Liver (tissue), 3 donors: Measurements from ENCODE around the gene TLE1.

Experiments used
- ATF3 ChIP-seq: IDR thresholded peaks from 2 replicates; pipeline ENCODE4 v1.6.1; 2016; ENCODE audit warnings: antibody characterized with exemption
- CTCF ChIP-seq: fragments of 150-350 bp; IDR thresholded peaks from 2 replicates; pipeline ENCODE4 v1.5.1; 2017; ENCODE audit warnings: improper control_type of control experiment, low read depth, low read length; ENCODE audit not compliant: missing input control
- HNF4A ChIP-seq, 2 donors: conservative IDR thresholded peaks; 2 replicates each; pipeline ENCODE4 v1.6.1; 2016; ENCODE audit warnings: antibody characterized with exemption in 2 of 2, mild to moderate bottlenecking in 2 of 2
- YY1 ChIP-seq: IDR thresholded peaks from 2 replicates; pipeline ENCODE4 v1.6.1; 2016; ENCODE audit warnings: antibody characterized with exemption, mild to moderate bottlenecking
- donor health status: healthy.
- donor health status: healthy.

- TF ChIP-seq CTCF (no peak), YY1 (no peak), ATF3 (no peak), HNF4A (conservative IDR thresholded peaks at IDR 0.05) (peak; percentile 63 to 71)
Observed at GRCh38 chr9:81722277-81722676, 32.9 kb upstream of the TLE1 start.
